Endothelial cell (in vitro differentiated cells): ENCODE data around the gene CERS2. TPM values are rescaled to one million over a fixed set of nuclear protein-coding genes. Genes with fewer than 3 reads are reported as not detected.

Experiments used
- DNase-seq: peaks from one replicate; pipeline ENCODE4 v3.0.0; 2021; ENCODE audit warnings: low spot score
- H3K27ac Mint-ChIP-seq: one replicate; pipeline ENCODE4 v1.8.0; 2021; ENCODE audit warnings: mixed read lengths, inconsistent platforms; ENCODE audit not compliant: unreplicated experiment
- H3K27me3 Mint-ChIP-seq: one replicate; pipeline ENCODE4 v1.8.0; 2021; ENCODE audit warnings: mild to moderate bottlenecking, moderate library complexity, mixed read lengths, inconsistent platforms; ENCODE audit not compliant: unreplicated experiment
- H3K36me3 Mint-ChIP-seq: one replicate; pipeline ENCODE4 v1.8.0; 2021; ENCODE audit warnings: mild to moderate bottlenecking, low read depth, mixed read lengths, inconsistent platforms; ENCODE audit not compliant: unreplicated experiment
- H3K4me1 Mint-ChIP-seq: one replicate; pipeline ENCODE4 v1.8.0; 2021; ENCODE audit warnings: mild to moderate bottlenecking, mixed read lengths, inconsistent platforms; ENCODE audit not compliant: unreplicated experiment
- H3K4me3 Mint-ChIP-seq: one replicate; pipeline ENCODE4 v1.8.0; 2021; ENCODE audit warnings: mild to moderate bottlenecking, mixed read lengths, inconsistent platforms; ENCODE audit not compliant: unreplicated experiment
- H3K9me3 Mint-ChIP-seq: one replicate; pipeline ENCODE4 v1.8.0; 2021; ENCODE audit warnings: mixed read lengths, inconsistent platforms; ENCODE audit not compliant: unreplicated experiment
- CTCF ChIP-seq: fragments of 200-600 bp; sonication (generic); IDR thresholded peaks from one replicate; pipeline ENCODE4 v1.5.0; 2021; ENCODE audit warnings: antibody characterized with exemption; ENCODE audit not compliant: unreplicated experiment
- total RNA-seq: library from RNA; stranded (reverse); fragmentation: NEBNext Ultra II Directional; extraction: Animal tissue kit (Norgen Biotek cat#: 25700); gene quantifications from one replicate; pipeline ENCODE4 v1.2.1, GENCODE V29; 2021; ENCODE audit not compliant: unreplicated experiment

The CERS2 gene
- total RNA-seq, 1 donor from 2014 or later = 186 TPM

DNA sequence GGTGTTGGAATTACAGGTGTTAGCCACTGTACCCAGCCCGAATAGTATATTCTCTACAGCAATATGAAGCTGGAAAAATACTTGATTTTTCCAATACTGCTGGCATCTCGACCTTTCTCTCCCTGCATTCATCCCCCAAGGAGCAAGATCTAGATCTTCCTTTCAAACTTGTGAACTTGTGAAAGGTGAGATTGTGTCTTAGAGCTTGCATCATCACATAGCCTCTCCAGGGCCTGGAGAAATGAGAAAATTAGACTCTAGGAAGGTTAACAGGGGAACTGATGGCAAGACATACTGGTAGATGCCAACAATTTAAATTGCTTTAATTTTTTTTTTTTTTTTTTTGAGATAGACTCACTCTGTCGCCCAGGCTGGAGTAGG is 35.7 kb upstream of the CERS2 start:
- H3K4me1 Mint-ChIP-seq = peaks cover 33% of the 10 kb centered on the region

GRCh38 chr1:151009674-151010345 is 35.2 kb upstream of the CERS2 start:
- Mint-ChIP-seq H3K9me3 (no peaks in the 10 kb centered on the region), H3K4me3 (peak overlapping the region; percentile 97), H3K27ac (no peak overlapping the region), H3K27me3 (peaks cover 9% of the 10 kb centered on the region), H3K36me3 (peaks cover 7% of the 10 kb centered on the region), H3K4me1 (peaks cover 35% of the 10 kb centered on the region)
- no peak for TF ChIP-seq CTCF
- DNase-seq = no peak

More for the DNA sequence above, 35.7 kb upstream of the CERS2 start:
- H3K36me3 Mint-ChIP-seq = peaks cover 7% of the 10 kb centered on the region
- TF ChIP-seq CTCF = no peak
- no peak overlapping the region for H3K27ac Mint-ChIP-seq
- H3K27me3 Mint-ChIP-seq = peaks cover 9% of the 10 kb centered on the region
- no peak for DNase-seq
- H3K9me3 Mint-ChIP-seq = no peaks in the 10 kb centered on the region
- no peak overlapping the region for H3K4me3 Mint-ChIP-seq

DNA sequence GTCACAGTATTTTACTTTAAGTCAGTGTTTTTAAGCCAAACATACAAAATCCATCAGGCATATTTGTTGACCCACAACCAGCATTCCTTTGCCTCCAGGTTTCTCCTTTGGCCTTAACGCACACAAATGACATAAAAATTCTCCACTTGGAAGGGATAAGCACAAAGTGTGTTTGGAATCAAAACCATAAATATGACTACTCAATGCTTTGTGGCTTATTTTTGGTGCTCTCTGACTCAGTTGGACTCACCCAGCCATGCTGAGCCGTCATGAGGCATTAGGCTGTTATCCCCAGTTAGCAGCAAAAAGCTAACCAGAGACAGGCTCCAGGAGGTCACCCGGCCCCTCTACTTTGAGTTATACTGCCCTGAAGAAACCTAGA is 34.6 kb upstream of the CERS2 start:
- H3K9me3 Mint-ChIP-seq = no peaks in the 10 kb centered on the region
- H3K4me1 Mint-ChIP-seq = peaks cover 35% of the 10 kb centered on the region
- H3K27ac Mint-ChIP-seq = peak overlapping the region; percentile 95
- peaks cover 7% of the 10 kb centered on the region for H3K36me3 Mint-ChIP-seq
- no peak for TF ChIP-seq CTCF
- H3K27me3 Mint-ChIP-seq = peaks cover 9% of the 10 kb centered on the region
- H3K4me3 Mint-ChIP-seq = peak overlapping the region; percentile 97
- DNase-seq = no peak

GRCh38 chr1:151008244-151009205 is 33.9 kb upstream of the CERS2 start, which contains the start of gene PRUNE1:
TSS of gene PRUNE1 (plus strand) at chr1:151008449. CDS start at chr1:151008633, 184 bp downstream.
- peaks cover 35% of the 10 kb centered on the region for H3K4me1 Mint-ChIP-seq
- H3K27me3 Mint-ChIP-seq = peaks cover 9% of the 10 kb centered on the region
- DNase-seq = peak; percentile 98
- H3K36me3 Mint-ChIP-seq = peaks cover 7% of the 10 kb centered on the region
- no peaks in the 10 kb centered on the region for H3K9me3 Mint-ChIP-seq
- H3K4me3 Mint-ChIP-seq = peak within 1 kb of the TSS; percentile 97
- no peak for TF ChIP-seq CTCF
- peak within 1 kb of the TSS; percentile 98 for H3K27ac Mint-ChIP-seq
